Keratinocyte (primary cell): Measurements from ENCODE around the gene ROPN1B. TPM values are rescaled to one million over a fixed set of nuclear protein-coding genes. Genes with fewer than 3 reads are reported as not detected.

Experiments
- DNase-seq: peaks from one replicate; pipeline ENCODE4 v3.0.0-alpha.2; 2011; ENCODE audit warnings: low read depth, missing footprints, low spot score
- FAIRE-seq: peaks from 2 replicates; lab custom pipeline; 2011; peaks lifted over from hg19 to GRCh38; lab: Jason Lieb, UNC
- H2AFZ ChIP-seq: 2 replicates; pipeline ENCODE4 v1.6.0; 2012; ENCODE audit warnings: low read length, control low read depth, inconsistent platforms; ENCODE audit not compliant: control insufficient read depth
- H3K27ac ChIP-seq: 2 replicates; pipeline ENCODE4 v1.5.1; 2011; ENCODE audit warnings: low read length; ENCODE audit not compliant: control insufficient read depth, insufficient read depth
- H3K27me3 ChIP-seq: 3 replicates; pipeline ENCODE4 v1.6.0; 2011; ENCODE audit warnings: low read length; ENCODE audit not compliant: control insufficient read depth, insufficient read depth; ENCODE audit errors: extremely low read depth
- H3K36me3 ChIP-seq, 2 experiments: 2 replicates in 1 of 2; 3 replicates in 1 of 2; pipeline ENCODE4 v1.5.1; 2011; ENCODE audit warnings: low read length in 2 of 2, mild to moderate bottlenecking in 1 of 2; ENCODE audit not compliant: control insufficient read depth in 2 of 2, insufficient read depth in 2 of 2; ENCODE audit errors: extremely low read depth in 1 of 2
- H3K4me1 ChIP-seq: 3 replicates; pipeline ENCODE4 v1.5.1; 2011; ENCODE audit warnings: low read length; ENCODE audit not compliant: control insufficient read depth, insufficient read depth; ENCODE audit errors: extremely low read depth
- H3K4me2 ChIP-seq: 3 replicates; pipeline ENCODE4 v1.6.0; 2011; ENCODE audit warnings: low read depth, low read length; ENCODE audit not compliant: control insufficient read depth, insufficient read depth; ENCODE audit errors: extremely low read depth
- H3K4me3 ChIP-seq, 3 experiments: fragments of 200-600 bp in 1 of 3; sonication (generic) in 1 of 3; 2 replicates in 2 of 3; 3 replicates in 1 of 3; pipeline ENCODE4 v1.5.1; 2011 to 2016; ENCODE audit warnings: low read length in 3 of 3, mild to moderate bottlenecking in 3 of 3, control low read depth in 2 of 3, inconsistent platforms in 1 of 3, low read depth in 1 of 3, mixed read lengths in 1 of 3, mixed run types in 1 of 3, moderate library complexity in 1 of 3; ENCODE audit not compliant: control insufficient read depth in 2 of 3, insufficient read depth in 2 of 3; ENCODE audit errors: extremely low read depth in 1 of 3
- H3K79me2 ChIP-seq: 2 replicates; pipeline ENCODE4 v1.6.0; 2012; ENCODE audit warnings: low read length; ENCODE audit not compliant: control insufficient read depth, insufficient read depth
- H3K9ac ChIP-seq: 3 replicates; pipeline ENCODE4 v1.6.0; 2011; ENCODE audit warnings: low read length; ENCODE audit not compliant: control insufficient read depth, insufficient read depth; ENCODE audit errors: extremely low read depth
- H3K9me1 ChIP-seq: 3 replicates; pipeline ENCODE4 v1.6.0; 2011; ENCODE audit warnings: low read length; ENCODE audit not compliant: control insufficient read depth, insufficient read depth; ENCODE audit errors: extremely low read depth
- H3K9me3 ChIP-seq: 2 replicates; pipeline ENCODE4 v1.5.1; 2012; ENCODE audit warnings: low read depth, low read length; ENCODE audit not compliant: control insufficient read depth
- H4K20me1 ChIP-seq: 3 replicates; pipeline ENCODE4 v1.6.0; 2011; ENCODE audit warnings: low read length; ENCODE audit not compliant: control insufficient read depth, insufficient read depth; ENCODE audit errors: extremely low read depth
- EZH2 ChIP-seq: IDR thresholded peaks from one replicate; pipeline ENCODE4 v1.6.1; 2012; ENCODE audit warnings: inconsistent platforms, mild to moderate bottlenecking, low read length, moderate library complexity
- dilution Hi-C: fragments of 300-500 bp; cut with MboI; formaldehyde crosslinking; loops from one replicate; pipeline ENCODE4 v1.7.0; 2020; ENCODE audit warnings: low sequenced_read_pairs; ENCODE audit not compliant: extremely low pct_ligation_motif_present
- polyA plus RNA-seq, 5 experiments: library from polyadenylated mRNA; depleted of rRNA in 3 of 5; stranded (reverse) in 3 of 5; stranded (forward) in 1 of 5; unstranded in 1 of 5; fragments of >200 nt; gene quantifications; 1 replicate in 1 of 5; 2 replicates in 3 of 5; 3 replicates in 1 of 5; pipeline versions ENCODE4 v1.2.1 to v1.2.3, GENCODE V29; 2011 to 2012; ENCODE audit warnings: missing spikeins in 2 of 5, low read depth in 1 of 5, low replicate concordance in 1 of 5
- TF ChIP-seq, protein P1 (sequence below), 3 experiments: IDR thresholded peaks in 1 of 3; conservative IDR thresholded peaks in 1 of 3; optimal IDR thresholded peaks in 1 of 3; 2 replicates in 2 of 3; 3 replicates in 1 of 3; pipeline versions ENCODE3 to v1.5.1; 2011; ENCODE audit warnings: low read length in 3 of 3, mild to moderate bottlenecking in 3 of 3, moderate library complexity in 2 of 3, control low read depth in 1 of 3, inconsistent platforms in 1 of 3; ENCODE audit not compliant: insufficient read depth in 2 of 3; ENCODE audit errors: extremely low read depth in 1 of 3

The ROPN1B gene
- polyA plus RNA-seq, 1 donor (not counting 4 experiments of a cell fraction or from before 2014, with no cell fraction given): 0.14 TPM

DNA sequence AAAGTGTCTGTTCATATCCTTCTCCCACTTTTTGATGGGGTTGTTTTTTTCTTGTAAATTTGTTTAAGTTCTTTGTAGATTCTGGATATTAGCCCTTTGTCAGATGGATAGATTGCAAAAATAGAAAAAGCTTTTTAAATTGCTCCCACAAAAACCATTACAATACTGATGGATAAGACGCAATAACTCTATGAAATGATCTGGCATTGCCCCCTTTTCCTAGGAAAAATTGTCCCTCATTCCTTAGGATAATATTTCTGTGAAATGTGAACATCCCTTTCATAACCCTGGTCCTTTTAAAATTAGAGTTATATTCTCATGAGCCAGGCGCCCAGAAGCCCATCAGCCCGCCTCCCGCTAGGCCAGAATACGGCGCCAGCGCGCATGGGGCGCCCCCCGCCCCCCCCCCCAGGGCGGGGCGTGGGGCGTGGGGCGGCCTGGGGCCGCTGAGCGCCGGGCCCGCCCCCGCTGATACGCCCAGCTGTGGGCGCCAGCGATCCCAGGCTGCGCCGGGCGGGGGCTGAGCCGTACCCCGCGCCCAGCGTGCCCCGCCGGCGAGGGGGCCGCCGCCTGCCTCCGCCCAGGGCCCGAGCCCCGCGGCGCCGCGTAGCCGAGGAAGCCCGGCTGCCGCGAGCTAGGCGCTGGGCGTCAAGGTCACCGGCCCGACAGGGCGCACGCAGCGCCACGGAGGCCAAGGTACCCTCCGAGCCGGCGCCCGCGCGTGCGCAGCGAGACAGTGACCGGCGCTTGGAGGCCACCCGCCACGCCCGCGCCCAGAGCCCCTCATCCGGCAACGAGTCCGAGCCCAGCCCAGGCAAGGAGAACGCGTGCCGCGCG lies 11.1 kb upstream of the ROPN1B start:
- Histone ChIP-seq H3K79me2 (no peaks in the 10 kb centered on the region), H3K9me3 (no peaks in the 10 kb centered on the region), H2AFZ (no peak overlapping the region), H3K27ac (no peak overlapping the region), H3K4me2 (peak overlapping the region; percentile 41), H4K20me1 (no peaks in the 10 kb centered on the region), H3K9ac (no peak overlapping the region), H3K27me3 (peaks cover 7% of the 10 kb centered on the region), H3K36me3 (no peaks in the 10 kb centered on the region), H3K4me1 (no peaks in the 10 kb centered on the region), H3K9me1 (no peaks in the 10 kb centered on the region), H3K4me3 (no peak overlapping the region)
- dilution Hi-C loops: no loop called here
- FAIRE-seq (no peak), DNase-seq (no peak)
- no peak for TF ChIP-seq EZH2
- TF ChIP-seq, protein P1, sequence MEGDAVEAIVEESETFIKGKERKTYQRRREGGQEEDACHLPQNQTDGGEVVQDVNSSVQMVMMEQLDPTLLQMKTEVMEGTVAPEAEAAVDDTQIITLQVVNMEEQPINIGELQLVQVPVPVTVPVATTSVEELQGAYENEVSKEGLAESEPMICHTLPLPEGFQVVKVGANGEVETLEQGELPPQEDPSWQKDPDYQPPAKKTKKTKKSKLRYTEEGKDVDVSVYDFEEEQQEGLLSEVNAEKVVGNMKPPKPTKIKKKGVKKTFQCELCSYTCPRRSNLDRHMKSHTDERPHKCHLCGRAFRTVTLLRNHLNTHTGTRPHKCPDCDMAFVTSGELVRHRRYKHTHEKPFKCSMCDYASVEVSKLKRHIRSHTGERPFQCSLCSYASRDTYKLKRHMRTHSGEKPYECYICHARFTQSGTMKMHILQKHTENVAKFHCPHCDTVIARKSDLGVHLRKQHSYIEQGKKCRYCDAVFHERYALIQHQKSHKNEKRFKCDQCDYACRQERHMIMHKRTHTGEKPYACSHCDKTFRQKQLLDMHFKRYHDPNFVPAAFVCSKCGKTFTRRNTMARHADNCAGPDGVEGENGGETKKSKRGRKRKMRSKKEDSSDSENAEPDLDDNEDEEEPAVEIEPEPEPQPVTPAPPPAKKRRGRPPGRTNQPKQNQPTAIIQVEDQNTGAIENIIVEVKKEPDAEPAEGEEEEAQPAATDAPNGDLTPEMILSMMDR (optimal IDR thresholded peaks at IDR 0.05 in 1 of 3, IDR thresholded peaks at IDR 0.05 in 1 of 3, conservative IDR thresholded peaks at IDR 0.05 in 1 of 3; ENCODE audit: extremely low read depth in 1 of 3, insufficient read depth in 2 of 3, low read length in 3 of 3): no peak

DNA sequence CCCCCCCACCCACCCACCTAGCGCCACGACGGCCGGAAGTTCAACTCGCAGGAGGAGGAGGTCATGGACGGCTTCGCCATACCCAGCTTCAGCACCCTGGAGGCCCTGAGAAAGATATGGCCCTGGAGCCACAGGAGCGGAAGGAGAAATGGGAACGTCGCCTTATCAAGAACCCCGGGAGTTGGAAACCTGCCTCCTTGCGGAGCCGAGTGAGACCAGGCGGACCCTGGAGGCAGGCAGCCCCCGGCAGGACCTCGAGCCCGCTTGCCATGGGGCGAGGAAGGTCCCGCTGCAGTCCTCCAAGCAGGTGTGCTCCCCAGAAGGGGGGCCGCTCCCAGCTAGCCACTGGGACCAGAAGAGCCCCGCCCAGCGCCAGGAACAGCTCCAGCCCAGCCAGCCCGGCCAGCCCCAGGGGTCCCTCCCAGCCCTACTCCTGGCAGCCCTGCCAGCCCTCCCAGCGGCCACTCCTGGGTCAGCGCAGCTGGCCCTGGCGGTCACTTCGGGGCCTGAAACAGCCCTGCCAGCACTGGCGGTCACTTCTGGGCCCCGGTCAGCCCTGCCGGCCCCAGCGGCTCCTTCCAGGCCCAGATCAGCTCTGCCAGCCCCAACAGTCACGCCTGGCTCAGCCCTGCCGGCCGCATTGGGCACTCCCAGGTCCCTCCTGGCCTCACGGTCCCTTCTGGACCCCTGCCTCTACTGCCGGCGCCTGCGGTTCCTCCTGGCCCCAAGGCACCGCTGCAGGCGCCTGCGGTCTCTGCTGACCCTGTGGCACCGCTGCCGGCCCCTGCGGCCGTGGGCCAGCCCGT lies 10.3 kb upstream of the ROPN1B start:
- no peak for FAIRE-seq
- dilution Hi-C loops: no loop called here
- peaks cover 10% of the 10 kb centered on the region for H3K27me3 ChIP-seq
- no peaks in the 10 kb centered on the region for H3K36me3 ChIP-seq
- no peak overlapping the region for H3K4me2 ChIP-seq
- H3K79me2 ChIP-seq: no peaks in the 10 kb centered on the region
- H3K4me3 ChIP-seq: no peak overlapping the region
- no peak overlapping the region for H2AFZ ChIP-seq
- H4K20me1 ChIP-seq: no peaks in the 10 kb centered on the region
- H3K9ac ChIP-seq: no peak overlapping the region
- no peaks in the 10 kb centered on the region for H3K9me3 ChIP-seq
- H3K27ac ChIP-seq: no peak overlapping the region
- no peaks in the 10 kb centered on the region for H3K4me1 ChIP-seq
- no peaks in the 10 kb centered on the region for H3K9me1 ChIP-seq
- no peak for DNase-seq
- TF ChIP-seq, protein P1 (optimal IDR thresholded peaks at IDR 0.05 in 1 of 3, IDR thresholded peaks at IDR 0.05 in 1 of 3, conservative IDR thresholded peaks at IDR 0.05 in 1 of 3; ENCODE audit: extremely low read depth in 1 of 3, insufficient read depth in 2 of 3, low read length in 3 of 3): no peak
- TF ChIP-seq EZH2: no peak
